Stimulated activated CD8-positive, alpha-beta memory T cell treated with anti-CD3 and anti-CD28 coated beads, Interleukin-12 subunit alpha, Interleukin-12 subunit beta, amount 100 ng/mL, for 24 hours (primary cell): ENCODE results near the gene WDR53.
"Not testable (repeated sequence)": the region's sequence is repeated elsewhere in the genome, so short reads cannot be mapped to it uniquely, and the experiment has no call there.

ENCODE experiments used
- DNase-seq: peaks from one replicate; pipeline ENCODE4 v3.0.0-alpha.2; 2020; ENCODE audit errors: extremely low read depth

Gene WDR53

GRCh38 chr3:196568246-196569002 is at the start of gene WDR53, which contains the start of gene FBXO45:
Gene WDR53, minus strand, starts transcription at chr3:196568554. Its CDS starts 7,079 bp downstream, at chr3:196561475.
Gene FBXO45, plus strand, starts transcription at chr3:196568660. Its CDS starts 325 bp downstream, at chr3:196568985.
- peak; percentile 86 for DNase-seq

GRCh38 chr3:196617256-196617655 is 48.9 kb upstream of the WDR53 start:
- no peak for DNase-seq

- DNase-seq: not testable (repeated sequence)
Observed at GRCh38 chr3:196615234-196615633, 46.9 kb upstream of the WDR53 start.

DNA sequence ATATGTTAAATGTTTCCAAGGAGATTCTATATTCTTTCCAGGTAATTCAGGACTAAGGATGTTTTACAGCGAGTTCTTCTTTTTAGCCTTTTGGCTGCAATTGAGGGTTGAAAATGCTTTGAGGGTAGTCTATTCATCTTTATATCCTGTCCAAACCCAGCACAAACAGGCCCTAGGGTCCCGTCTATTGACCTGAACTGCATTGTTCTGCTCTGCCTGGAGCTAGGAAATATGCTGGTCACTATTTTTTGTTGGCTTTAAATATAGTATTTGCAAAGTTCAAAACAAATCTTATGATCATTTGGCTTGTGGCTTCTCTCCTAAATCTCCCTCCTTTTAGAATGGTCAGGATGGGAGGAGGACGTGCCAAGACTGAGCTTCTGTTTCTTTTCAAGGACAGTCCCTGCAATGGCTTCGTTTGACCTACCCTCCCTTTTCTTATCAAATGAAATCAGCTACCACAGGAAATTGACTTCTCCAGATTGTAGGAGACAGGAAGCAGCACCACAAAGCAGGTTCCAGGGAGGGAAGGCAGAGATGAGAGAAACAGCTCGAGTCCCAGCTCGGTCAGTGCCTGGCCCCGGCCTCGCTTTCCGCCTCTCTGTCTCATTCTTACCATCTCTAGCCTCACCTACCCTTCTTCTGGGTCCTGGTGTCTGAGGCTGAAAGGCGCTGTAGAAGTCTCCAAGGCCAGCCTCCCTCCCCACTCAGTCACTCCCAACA is 43.6 kb upstream of the WDR53 start:
- no peak for DNase-seq

DNA sequence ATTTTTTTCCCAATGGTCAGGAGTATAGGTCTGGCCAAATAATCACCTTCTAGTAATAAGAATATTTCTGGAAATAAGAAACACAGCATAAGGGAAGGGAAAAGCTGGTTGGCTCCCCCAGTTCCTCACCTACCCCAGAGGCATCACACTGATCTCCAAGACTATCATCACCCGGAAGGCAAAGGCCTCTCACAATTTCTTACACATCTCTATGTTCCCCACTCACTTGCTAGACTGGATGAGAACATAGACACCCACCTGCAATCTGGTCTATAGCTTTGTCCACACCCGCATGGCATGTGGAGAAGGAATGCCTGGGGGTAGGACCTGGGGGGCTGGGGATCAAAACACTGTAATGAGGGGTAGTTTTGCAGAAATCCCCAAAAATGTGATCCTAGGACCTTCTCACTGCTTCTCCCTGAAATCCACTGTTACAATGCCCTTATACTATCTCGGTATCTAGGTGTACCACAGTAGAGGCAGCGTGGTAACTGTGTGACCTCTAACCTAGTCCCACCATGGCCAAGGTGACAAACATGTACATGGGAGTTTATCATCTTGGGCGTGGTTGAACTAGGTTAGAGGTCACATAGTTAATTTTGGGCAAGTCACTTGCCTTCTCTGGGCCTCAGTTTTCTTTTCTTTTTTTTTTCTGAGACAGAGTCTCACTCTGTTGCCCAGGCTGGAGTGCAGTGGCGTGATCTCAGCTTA is 41.6 kb upstream of the WDR53 start:
- no peak for DNase-seq

- peak; percentile 85 for DNase-seq
Observed at GRCh38 chr3:196609343-196609775, 41.0 kb upstream of the WDR53 start.

DNA sequence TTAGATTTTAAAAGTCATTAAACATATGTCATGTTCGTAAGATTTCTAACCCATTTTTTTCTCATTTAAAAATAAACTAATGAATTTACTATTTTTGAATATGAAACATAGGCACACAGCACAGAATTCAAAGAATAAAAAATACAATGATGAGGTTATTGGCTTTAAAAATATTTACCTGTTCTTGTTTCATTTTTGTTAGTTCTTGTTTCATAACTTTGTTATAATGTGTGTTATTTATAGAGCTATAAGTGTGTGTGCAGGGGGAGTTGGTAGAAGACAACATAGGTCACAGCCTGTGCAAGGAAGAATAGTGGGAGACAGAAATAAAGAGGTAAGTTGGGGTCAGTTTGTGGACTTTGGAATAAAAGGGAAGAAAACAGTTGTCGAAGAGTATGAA is 40.3 kb upstream of the WDR53 start:
- no peak for DNase-seq

- DNase-seq: peak; percentile 15
Observed at GRCh38 chr3:196604548-196604947, 36.2 kb upstream of the WDR53 start.

DNA sequence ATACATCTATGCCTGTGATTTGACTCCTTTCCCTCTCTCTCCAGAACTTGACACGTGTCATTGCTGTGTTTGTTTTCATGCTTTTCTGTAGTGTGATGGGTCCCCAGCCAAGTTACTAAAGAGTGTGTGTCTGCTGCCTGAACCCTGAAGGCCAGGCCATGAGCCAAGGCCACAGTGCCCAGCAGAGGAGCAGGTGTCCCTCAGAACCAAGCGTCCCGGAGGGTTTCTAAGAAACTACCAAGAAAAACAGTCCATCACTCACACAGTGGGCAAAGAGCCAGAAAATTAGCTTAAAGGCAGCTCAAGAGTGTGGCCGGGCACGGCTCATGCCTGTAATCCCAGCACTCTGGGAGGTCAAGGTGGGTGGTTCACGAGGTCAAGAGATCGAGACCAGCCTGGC is 35.3 kb upstream of the WDR53 start:
- DNase-seq: no peak

- no peak for DNase-seq
Observed at GRCh38 chr3:196602673-196603072, 34.3 kb upstream of the WDR53 start.

- DNase-seq: no peak
Observed at GRCh38 chr3:196600359-196600758, 32.0 kb upstream of the WDR53 start.

DNA sequence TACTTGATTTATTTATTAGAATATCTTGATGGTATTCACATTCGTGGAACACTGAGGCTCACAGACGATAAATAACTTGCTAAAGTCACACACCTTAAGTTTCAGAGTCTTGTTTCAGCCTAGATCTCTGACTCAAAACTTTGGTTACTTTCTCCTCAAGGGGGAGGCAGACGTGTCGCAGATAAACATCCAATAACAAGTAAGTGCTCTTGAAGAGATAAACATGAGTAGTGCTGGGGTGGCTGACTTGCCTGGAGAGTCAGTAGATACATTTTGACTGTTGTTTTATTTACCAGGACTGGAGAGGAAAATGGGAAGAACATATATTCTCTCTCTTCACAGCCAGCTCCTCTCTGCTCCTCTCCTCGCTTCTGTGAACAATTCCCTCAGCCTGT is 31.4 kb upstream of the WDR53 start:
- DNase-seq: no peak

DNA sequence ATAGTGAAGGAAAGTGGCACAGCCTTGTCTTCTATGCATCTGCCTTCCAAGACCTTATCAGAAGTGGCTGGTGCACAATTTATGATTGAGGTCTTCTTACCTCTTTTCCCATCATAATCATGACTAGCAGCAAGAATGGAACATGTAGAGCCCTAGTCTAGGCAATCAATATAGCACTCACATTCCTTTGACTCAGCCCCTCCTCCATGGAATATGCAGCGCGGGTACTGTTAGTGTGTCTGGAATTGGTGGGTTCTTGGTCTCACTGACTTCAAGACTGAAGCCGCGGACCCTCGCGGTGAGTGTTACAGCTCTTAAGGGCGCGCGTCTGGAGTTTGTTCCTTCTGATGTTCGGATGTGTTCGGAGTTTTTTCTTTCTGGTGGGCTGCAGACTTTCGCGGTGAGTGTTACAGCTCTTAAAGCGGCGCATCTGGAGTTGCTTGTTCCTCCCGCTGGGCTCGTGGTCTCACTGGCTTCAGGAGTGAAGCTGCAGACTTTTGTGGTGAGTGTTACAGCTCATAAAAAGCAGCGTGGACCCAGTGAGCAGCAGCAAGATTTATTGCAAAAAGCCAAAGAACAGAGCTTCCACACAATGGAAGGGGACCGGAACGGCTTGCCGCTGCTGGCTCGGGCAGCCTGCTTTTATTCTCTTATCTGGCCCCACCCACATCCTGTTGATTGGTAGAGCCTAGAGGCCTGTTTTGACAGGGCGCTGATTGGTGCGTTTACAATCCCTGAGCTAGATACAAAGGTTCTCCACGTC is 29.8 kb upstream of the WDR53 start:
- not testable (repeated sequence) for DNase-seq

- no peak for DNase-seq
Observed at GRCh38 chr3:196596355-196596754, 28.0 kb upstream of the WDR53 start.

DNA sequence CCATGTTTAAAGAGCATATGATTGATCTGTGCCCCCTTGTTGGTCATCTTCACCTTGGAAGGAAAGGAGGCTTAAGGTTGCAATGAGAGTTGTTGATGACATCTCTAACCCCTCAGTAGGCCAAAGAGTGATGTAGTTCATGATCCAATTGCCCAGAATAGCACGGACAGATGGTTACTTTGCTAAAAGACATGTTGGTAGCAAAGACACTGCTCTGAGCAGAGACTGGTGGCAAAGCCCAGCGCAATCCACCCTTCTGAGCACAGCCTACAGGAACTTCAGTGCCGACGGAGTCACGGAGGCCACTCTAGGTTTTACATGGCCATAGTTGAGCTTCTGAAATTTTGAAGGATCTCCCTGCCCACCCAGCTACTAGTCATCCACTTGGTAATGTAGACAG is 21.9 kb upstream of the WDR53 start:
- DNase-seq: no peak

GRCh38 chr3:196585044-196585757 is 16.8 kb upstream of the WDR53 start:
- DNase-seq: no peak

GRCh38 chr3:196572389-196572788 is 4.0 kb upstream of the WDR53 start:
- no peak for DNase-seq

DNA sequence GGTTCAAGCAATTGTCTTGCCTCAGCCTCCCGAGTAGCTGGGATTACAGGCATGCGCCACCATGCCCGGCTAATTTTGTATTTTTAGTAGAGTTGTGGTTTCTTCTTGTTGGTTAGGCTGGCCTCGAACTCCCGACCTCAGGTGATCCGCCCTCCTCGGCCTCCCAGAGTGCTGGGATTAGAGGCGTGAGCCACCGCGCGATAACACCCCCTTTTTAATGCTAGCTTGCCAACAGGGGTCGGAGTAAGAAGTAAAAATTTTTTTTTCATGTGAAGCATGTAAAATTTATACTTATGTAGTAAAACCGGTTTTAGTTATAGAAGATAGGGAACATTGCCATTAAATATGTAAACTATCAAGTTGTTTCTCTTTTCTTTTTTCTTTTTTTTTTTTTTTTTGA is 2.0 kb upstream of the WDR53 start:
- not testable (repeated sequence) for DNase-seq

DNA sequence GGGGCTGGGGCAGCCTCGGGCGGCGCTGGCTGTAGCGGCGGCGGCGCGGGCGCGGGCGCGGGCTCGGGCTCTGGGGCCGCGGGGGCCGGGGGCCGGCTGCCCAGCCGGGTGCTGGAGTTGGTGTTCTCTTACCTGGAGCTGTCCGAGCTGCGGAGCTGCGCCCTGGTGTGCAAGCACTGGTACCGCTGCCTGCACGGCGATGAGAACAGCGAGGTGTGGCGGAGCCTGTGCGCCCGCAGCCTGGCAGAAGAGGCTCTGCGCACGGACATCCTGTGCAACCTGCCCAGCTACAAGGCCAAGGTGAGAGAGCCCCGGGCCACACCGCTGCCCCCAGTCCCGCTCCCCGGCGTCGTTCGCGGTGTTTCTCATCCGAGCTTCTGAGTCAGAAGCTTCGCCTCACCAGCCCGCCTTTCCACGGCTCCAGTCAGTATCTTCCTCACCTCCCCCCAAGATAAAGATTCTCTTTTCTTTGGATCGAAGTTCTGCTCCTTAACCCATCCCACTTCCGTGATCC is 706 bp upstream of the WDR53 start:
- peak; percentile 5 for DNase-seq

- no peak for DNase-seq
Observed at GRCh38 chr3:196563721-196564225, 4.6 kb downstream of the WDR53 start.

GRCh38 chr3:196559826-196560225 is 8.5 kb downstream of the WDR53 start:
- no peak for DNase-seq
